CD4-positive, alpha-beta T cell treated with Interleukin-21 for 1 hour (primary cell): ENCODE results near the gene XKR8.

ENCODE experiments used
- DNase-seq: peaks from one replicate; pipeline ENCODE4 v3.0.0-alpha.2; 2020

XKR8 gene

GRCh38 chr1:27959792-27960603, at the start of gene XKR8:
Gene XKR8 (plus strand): TSS chr1:27959973. CDS start chr1:27960070, 97 bp downstream.
- DNase-seq: peak; percentile 85

- no peak for DNase-seq
Observed at GRCh38 chr1:27912429-27912828, 47.3 kb upstream of the XKR8 start.

- no peak for DNase-seq
Observed at GRCh38 chr1:27915082-27915575, 44.6 kb upstream of the XKR8 start.

GRCh38 chr1:27922272-27922671, 37.5 kb upstream of the XKR8 start:
- no peak for DNase-seq

GRCh38 chr1:27928216-27928954, 31.4 kb upstream of the XKR8 start:
- no peak for DNase-seq

GRCh38 chr1:27931184-27931583, 28.6 kb upstream of the XKR8 start:
- no peak for DNase-seq

GRCh38 chr1:27931759-27932158, 28.0 kb upstream of the XKR8 start:
- DNase-seq: no peak

- DNase-seq: no peak
Observed at GRCh38 chr1:27934818-27935549, 24.8 kb upstream of the XKR8 start, which contains the start of gene SMPDL3B. Gene SMPDL3B (plus strand): TSS chr1:27935000. CDS start chr1:27935184, 184 bp downstream.

GRCh38 chr1:27935721-27936120, 24.1 kb upstream of the XKR8 start:
- DNase-seq: no peak

- DNase-seq: no peak
Observed at GRCh38 chr1:27936370-27936769, 23.4 kb upstream of the XKR8 start.

- DNase-seq: no peak
Observed at GRCh38 chr1:27937524-27937836, 22.3 kb upstream of the XKR8 start.

- DNase-seq: no peak
Observed at GRCh38 chr1:27938488-27938887, 21.3 kb upstream of the XKR8 start.

- DNase-seq: peak; percentile 82
Observed at GRCh38 chr1:27940297-27940696, 19.5 kb upstream of the XKR8 start.

- DNase-seq: no peak
Observed at GRCh38 chr1:27940870-27941560, 18.8 kb upstream of the XKR8 start.

GRCh38 chr1:27941671-27942540, 17.9 kb upstream of the XKR8 start:
- no peak for DNase-seq

- DNase-seq: no peak
Observed at GRCh38 chr1:27945020-27945419, 14.8 kb upstream of the XKR8 start.

GRCh38 chr1:27949027-27949426, 10.7 kb upstream of the XKR8 start:
- DNase-seq: no peak

GRCh38 chr1:27951396-27951795, 8.4 kb upstream of the XKR8 start:
- no peak for DNase-seq

- DNase-seq: no peak
Observed at GRCh38 chr1:27952147-27952546, 7.6 kb upstream of the XKR8 start.

- no peak for DNase-seq
Observed at GRCh38 chr1:27954186-27954585, 5.6 kb upstream of the XKR8 start.

GRCh38 chr1:27955076-27955475, 4.7 kb upstream of the XKR8 start:
- DNase-seq: no peak

GRCh38 chr1:27956761-27957160, 3.0 kb upstream of the XKR8 start:
- DNase-seq: no peak
